ENCODE measurements around the gene DES.

DES gene

DNA sequence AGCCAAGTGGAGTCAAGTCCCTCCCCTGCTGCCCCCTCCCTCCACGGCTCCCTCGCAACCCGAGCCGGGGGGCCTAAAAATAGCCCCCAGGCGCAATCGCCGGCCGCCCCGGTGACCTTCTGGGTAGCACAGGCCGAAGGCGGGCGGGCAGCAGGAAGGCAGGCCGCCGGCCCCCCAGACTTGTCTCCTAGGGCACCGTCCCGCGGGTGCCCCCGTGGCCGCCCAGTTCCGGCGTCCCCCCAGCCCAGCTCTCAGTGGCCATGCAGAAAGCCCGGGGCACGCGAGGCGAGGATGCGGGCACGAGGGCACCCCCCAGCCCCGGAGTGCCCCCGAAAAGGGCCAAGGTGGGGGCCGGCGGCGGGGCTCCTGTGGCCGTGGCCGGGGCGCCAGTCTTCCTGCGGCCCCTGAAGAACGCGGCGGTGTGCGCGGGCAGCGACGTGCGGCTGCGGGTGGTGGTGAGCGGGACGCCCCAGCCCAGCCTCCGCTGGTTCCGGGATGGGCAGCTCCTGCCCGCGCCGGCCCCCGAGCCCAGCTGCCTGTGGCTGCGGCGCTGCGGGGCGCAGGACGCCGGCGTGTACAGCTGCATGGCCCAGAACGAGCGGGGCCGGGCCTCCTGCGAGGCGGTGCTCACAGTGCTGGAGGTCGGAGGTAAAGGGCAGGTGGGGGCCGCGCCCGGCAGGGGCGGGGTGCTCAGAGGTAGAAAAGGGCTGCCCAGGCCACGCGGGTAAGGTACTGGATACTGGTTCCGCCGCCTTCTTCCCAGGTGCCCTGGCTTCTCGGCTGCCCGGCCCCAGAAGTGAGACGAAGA lies 16.7 kb downstream of the DES start, which contains the start of gene SPEG:
Gene SPEG, plus strand, starts transcription at position 126 of the 808 bp plus-strand sequence. Its CDS starts 135 bp downstream, at position 261.
- no peak for DNase-seq (ENCODE audit: low read depth)
- TF ChIP-seq, protein P1, sequence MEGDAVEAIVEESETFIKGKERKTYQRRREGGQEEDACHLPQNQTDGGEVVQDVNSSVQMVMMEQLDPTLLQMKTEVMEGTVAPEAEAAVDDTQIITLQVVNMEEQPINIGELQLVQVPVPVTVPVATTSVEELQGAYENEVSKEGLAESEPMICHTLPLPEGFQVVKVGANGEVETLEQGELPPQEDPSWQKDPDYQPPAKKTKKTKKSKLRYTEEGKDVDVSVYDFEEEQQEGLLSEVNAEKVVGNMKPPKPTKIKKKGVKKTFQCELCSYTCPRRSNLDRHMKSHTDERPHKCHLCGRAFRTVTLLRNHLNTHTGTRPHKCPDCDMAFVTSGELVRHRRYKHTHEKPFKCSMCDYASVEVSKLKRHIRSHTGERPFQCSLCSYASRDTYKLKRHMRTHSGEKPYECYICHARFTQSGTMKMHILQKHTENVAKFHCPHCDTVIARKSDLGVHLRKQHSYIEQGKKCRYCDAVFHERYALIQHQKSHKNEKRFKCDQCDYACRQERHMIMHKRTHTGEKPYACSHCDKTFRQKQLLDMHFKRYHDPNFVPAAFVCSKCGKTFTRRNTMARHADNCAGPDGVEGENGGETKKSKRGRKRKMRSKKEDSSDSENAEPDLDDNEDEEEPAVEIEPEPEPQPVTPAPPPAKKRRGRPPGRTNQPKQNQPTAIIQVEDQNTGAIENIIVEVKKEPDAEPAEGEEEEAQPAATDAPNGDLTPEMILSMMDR (IDR thresholded peaks at IDR 0.05; ENCODE audit: low read depth, low read length, missing control alignments) = no peak
- in situ Hi-C loops (cut with HindIII; ENCODE audit: low sequenced_read_pairs) = no loop called here
- no peak within 1 kb of the TSS for H3K4me3 ChIP-seq (ENCODE audit: low read depth, low read length)

DNA sequence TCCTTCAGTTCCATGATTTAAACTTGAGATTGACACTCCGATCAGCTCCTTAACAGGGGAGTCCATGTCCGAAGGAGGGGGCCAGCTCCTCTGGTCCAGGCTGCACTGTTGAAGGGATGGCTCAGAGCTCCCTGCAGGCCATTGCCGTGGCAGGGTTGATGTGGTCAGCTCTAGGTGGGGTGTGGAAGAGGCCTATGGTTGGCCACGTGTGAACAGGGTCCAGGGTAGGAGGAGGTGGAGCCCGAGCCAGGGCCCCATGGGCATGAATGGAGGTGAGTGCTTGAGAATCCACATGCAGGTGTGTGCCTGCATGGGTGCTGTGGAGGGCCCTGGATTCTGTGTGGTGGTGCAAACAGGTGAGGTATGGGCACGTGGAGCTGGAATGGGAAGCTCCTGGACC lies 17.5 kb downstream of the DES start:
- TF ChIP-seq, protein P1 (IDR thresholded peaks at IDR 0.05; ENCODE audit: low read depth, low read length, missing control alignments) = no peak
- in situ Hi-C loops (cut with HindIII; ENCODE audit: low sequenced_read_pairs) = no loop called here

DNA sequence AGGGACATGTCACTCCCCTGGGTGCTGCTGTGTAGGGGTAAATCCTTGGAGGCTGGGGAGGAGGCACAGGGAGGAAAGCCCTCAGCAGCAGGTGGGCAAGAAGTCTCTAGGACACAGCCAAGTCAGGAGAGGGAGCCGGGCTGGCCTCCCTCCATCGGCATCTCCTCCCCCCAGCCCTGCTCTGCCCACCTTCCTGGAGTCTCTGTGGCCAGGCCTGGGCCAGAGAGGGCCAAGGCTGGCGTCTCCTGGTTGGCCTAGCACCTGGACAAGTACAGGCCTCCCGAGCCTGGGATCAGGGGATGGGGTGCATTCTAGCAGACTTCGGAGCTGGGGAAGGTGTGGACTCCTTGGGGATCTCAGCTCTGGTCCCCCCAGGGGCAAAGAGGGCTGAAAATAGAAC lies 18.3 kb downstream of the DES start:
- TF ChIP-seq, protein P1 (IDR thresholded peaks at IDR 0.05; ENCODE audit: low read depth, low read length, missing control alignments) = no peak
- H3K4me3 ChIP-seq (ENCODE audit: low read depth, low read length) = no peak overlapping the region
- DNase-seq (ENCODE audit: low read depth) = no peak
- in situ Hi-C loops (cut with HindIII; ENCODE audit: low sequenced_read_pairs) = no loop called here

More for the DNA sequence above, 17.5 kb downstream of the DES start:
- DNase-seq (ENCODE audit: low read depth) = no peak
- H3K4me3 ChIP-seq (ENCODE audit: low read depth, low read length) = no peak overlapping the region

DNA sequence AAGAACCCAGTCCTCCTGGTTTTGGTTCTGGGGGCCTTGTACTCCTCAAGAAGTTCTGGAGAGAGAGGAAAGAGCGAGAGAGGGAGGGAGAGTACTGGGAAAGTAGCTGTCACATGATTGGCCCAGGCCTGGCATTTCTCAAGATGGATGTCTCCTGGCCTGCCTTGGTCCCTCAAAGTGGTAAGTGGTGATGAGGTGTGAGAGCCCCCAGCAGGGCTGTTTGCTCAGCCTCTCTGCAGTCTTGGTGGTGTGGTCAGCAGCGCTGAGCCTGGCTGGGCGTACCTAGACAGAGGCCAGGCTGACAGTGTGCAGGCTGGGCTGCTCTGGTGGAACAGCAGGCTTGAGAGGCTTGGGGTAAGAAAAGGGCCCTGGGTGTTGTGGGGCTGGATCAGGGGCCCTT lies 19.0 kb downstream of the DES start:
- no peak overlapping the region for H3K4me3 ChIP-seq (ENCODE audit: low read depth, low read length)
- TF ChIP-seq, protein P1 (IDR thresholded peaks at IDR 0.05; ENCODE audit: low read depth, low read length, missing control alignments) = no peak
- in situ Hi-C loops (cut with HindIII; ENCODE audit: low sequenced_read_pairs) = no loop called here
- DNase-seq (ENCODE audit: low read depth) = no peak

DNA sequence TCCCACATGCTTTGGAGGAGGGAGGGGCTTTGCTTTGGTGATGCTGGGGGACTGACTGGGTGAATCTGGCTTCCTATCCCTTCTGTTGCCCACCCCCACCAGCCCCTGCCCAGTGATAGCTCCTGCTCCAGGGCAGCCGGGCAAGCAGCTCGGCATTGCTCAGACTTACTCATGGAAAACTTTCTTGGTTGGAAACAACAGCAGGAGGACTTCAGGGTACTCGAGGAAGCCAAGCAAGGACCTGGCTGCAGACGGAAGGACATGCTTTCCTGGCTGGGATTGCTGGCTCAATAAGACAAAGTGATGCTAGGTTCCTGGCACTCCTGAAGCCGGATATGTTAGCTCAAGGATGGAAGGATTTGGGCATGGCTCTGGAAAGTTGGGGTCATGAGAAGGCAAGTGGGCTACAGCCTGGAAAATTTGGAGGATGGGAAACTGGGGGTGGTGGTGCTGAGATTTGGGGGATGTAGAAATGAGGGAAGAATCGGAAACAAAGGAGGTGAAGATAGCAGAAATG lies 19.6 kb downstream of the DES start:
- in situ Hi-C loops (cut with HindIII; ENCODE audit: low sequenced_read_pairs) = no loop called here
- H3K4me3 ChIP-seq (ENCODE audit: low read depth, low read length) = no peak overlapping the region
- DNase-seq (ENCODE audit: low read depth) = no peak
- TF ChIP-seq, protein P1 (IDR thresholded peaks at IDR 0.05; ENCODE audit: low read depth, low read length, missing control alignments) = no peak

DNA sequence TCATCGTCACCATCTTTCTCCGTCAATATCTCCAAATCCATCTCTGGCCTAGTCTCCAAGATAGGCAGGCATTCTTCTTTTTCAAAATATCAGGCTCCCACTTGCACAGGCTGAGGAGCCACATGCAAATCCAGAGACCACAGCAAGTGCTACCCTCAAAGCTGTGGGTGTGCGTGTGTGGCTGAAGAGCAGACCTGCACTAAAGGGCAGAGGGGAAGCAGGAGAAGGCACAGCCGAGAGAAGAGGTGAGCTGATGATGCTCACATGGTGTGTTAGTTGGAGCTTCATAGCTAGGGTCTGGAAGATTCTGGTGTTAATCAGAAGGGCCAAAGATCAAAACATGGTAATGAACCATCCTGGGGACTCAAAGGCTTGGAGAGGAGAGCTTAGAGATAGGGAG lies 20.3 kb downstream of the DES start:
- DNase-seq (ENCODE audit: low read depth) = no peak
- TF ChIP-seq, protein P1 (IDR thresholded peaks at IDR 0.05; ENCODE audit: low read depth, low read length, missing control alignments) = no peak
- in situ Hi-C loops (cut with HindIII; ENCODE audit: low sequenced_read_pairs) = no loop called here
- H3K4me3 ChIP-seq (ENCODE audit: low read depth, low read length) = no peak overlapping the region

All from astrocyte of the cerebellum (primary cell).